Endothelial cell of umbilical vein (primary cell): ENCODE results near the gene TTC4. TPM values are rescaled to one million over a fixed set of nuclear protein-coding genes. Genes with fewer than 3 reads are reported as not detected.

Experiments
- BruUV-seq: library from RNA; stranded (reverse); fragments of 400-500 nt; replicated peaks from 2 replicates; lab custom pipeline; 2021; lab: Mats Ljungman, UMichigan
- CTCF ChIA-PET: fragments of 300-600, 350-600 bp; sonication (Branson Sonifier 250); formaldehyde crosslinking; loops from one replicate; lab custom pipeline; 2021; ENCODE audit warnings: antibody characterized with exemption, inconsistent platforms; lab: Charles Lee
- POLR2A ChIA-PET: fragments of 300-600, 350-600 bp; sonication (Branson Sonifier 250); formaldehyde crosslinking; loops from one replicate; lab custom pipeline; 2021; ENCODE audit warnings: antibody characterized with exemption, inconsistent platforms; lab: Charles Lee
- DNase-seq: peaks from one replicate; pipeline ENCODE4 v3.0.0-alpha.2; 2011; ENCODE audit warnings: low read depth, low spot score
- FAIRE-seq: peaks from 2 replicates; lab custom pipeline; 2011; peaks lifted over from hg19 to GRCh38; lab: Jason Lieb, UNC
- H2AFZ ChIP-seq: 2 replicates; pipeline ENCODE4 v1.6.0; 2012; ENCODE audit warnings: low read depth, low read length, control low read depth, inconsistent platforms
- H3K27ac ChIP-seq: 2 replicates; pipeline ENCODE4 v1.5.1; 2011; ENCODE audit warnings: low read depth, mild to moderate bottlenecking, control low read depth, low read length, moderate library complexity; ENCODE audit not compliant: insufficient read depth
- H3K27me3 ChIP-seq, 2 experiments: 2 replicates each; pipeline versions ENCODE4 v1.6.0 to v1.6.1; 2011; ENCODE audit warnings: low read length in 2 of 2, mixed read lengths in 1 of 2; ENCODE audit not compliant: control insufficient read depth in 2 of 2, insufficient read depth in 2 of 2
- H3K36me3 ChIP-seq, 2 experiments: 2 replicates in 1 of 2; 3 replicates in 1 of 2; pipeline ENCODE4 v1.5.1; 2011; ENCODE audit warnings: low read length in 2 of 2, mild to moderate bottlenecking in 1 of 2, moderate library complexity in 1 of 2; ENCODE audit not compliant: control insufficient read depth in 2 of 2, insufficient read depth in 2 of 2; ENCODE audit errors: extremely low read depth in 1 of 2
- H3K4me1 ChIP-seq: 3 replicates; pipeline ENCODE4 v1.5.1; 2011; ENCODE audit warnings: mild to moderate bottlenecking, low read length; ENCODE audit not compliant: control insufficient read depth, insufficient read depth; ENCODE audit errors: extremely low read depth
- H3K4me2 ChIP-seq: 2 replicates; pipeline ENCODE4 v1.6.1; 2011; ENCODE audit warnings: low read length, control low read depth, mixed read lengths; ENCODE audit not compliant: insufficient read depth
- H3K4me3 ChIP-seq, 3 experiments: fragments of 200-600 bp in 1 of 3; sonication (generic), shearing (Covaris generic) in 1 of 3; replicated peaks in 1 of 3; 2 replicates each; pipeline ENCODE4 v1.5.1; 2011 to 2016; ENCODE audit warnings: control low read depth in 3 of 3, low read length in 3 of 3, mild to moderate bottlenecking in 2 of 3, inconsistent platforms in 1 of 3, low read depth in 1 of 3, moderate library complexity in 1 of 3; ENCODE audit not compliant: insufficient read depth in 1 of 3
- H3K79me2 ChIP-seq: 2 replicates; pipeline ENCODE4 v1.6.0; 2012; ENCODE audit warnings: low read length, inconsistent platforms; ENCODE audit not compliant: control insufficient read depth, insufficient read depth
- H3K9ac ChIP-seq: replicated peaks from 2 replicates; pipeline ENCODE3; 2011; ENCODE audit warnings: low read length, control low read depth; ENCODE audit not compliant: insufficient read depth; ENCODE audit errors: extremely low read depth
- H3K9me1 ChIP-seq: replicated peaks from 3 replicates; pipeline ENCODE4 v1.6.0; 2011; ENCODE audit warnings: mild to moderate bottlenecking, low read length; ENCODE audit not compliant: control insufficient read depth, insufficient read depth; ENCODE audit errors: extremely low read depth
- H3K9me3 ChIP-seq: replicated peaks from 2 replicates; pipeline ENCODE4 v1.5.1; 2012; ENCODE audit warnings: low read length, inconsistent platforms; ENCODE audit not compliant: control insufficient read depth, insufficient read depth
- H4K20me1 ChIP-seq: replicated peaks from 2 replicates; pipeline ENCODE3; 2011; ENCODE audit warnings: mild to moderate bottlenecking, low read length; ENCODE audit not compliant: control insufficient read depth, insufficient read depth; ENCODE audit errors: extremely low read depth
- FOS ChIP-seq: IDR thresholded peaks from 2 replicates; pipeline ENCODE4 v1.6.1; 2011; ENCODE audit warnings: mild to moderate bottlenecking, low read length, moderate library complexity, borderline replicate concordance; ENCODE audit not compliant: insufficient read depth
- GATA2 ChIP-seq: IDR thresholded peaks from 2 replicates; pipeline ENCODE4 v1.7.0; 2011; ENCODE audit warnings: low read depth, mild to moderate bottlenecking, moderate library complexity, mixed read lengths, low read length; ENCODE audit not compliant: insufficient read length, insufficient read depth
- JUN ChIP-seq: IDR thresholded peaks from 2 replicates; pipeline ENCODE4 v1.6.1; 2011; ENCODE audit warnings: borderline replicate concordance, low read depth; ENCODE audit not compliant: insufficient read length, insufficient read depth
- MAX ChIP-seq: IDR thresholded peaks from 2 replicates; pipeline ENCODE4 v1.6.1; 2011; ENCODE audit not compliant: insufficient read depth, insufficient read length
- POLR2A ChIP-seq: IDR thresholded peaks from 2 replicates; pipeline ENCODE4 v1.6.1; 2012; ENCODE audit warnings: low read depth, mild to moderate bottlenecking, control low read depth, low read length
- POLR2AphosphoS5 ChIP-seq: IDR thresholded peaks from 2 replicates; pipeline ENCODE4 v1.6.1; 2012; ENCODE audit warnings: low read depth, mild to moderate bottlenecking, control low read depth, low read length, moderate library complexity; ENCODE audit not compliant: insufficient read depth
- dilution Hi-C: fragments of 300-500 bp; cut with MboI; formaldehyde crosslinking; loops from one replicate; pipeline ENCODE4 v1.15.0; 2019; ENCODE audit warnings: low sequenced_read_pairs; ENCODE audit not compliant: extremely low pct_ligation_motif_present
- intact Hi-C: fragments of 100-400 bp; cut with micrococcal nuclease; formaldehyde crosslinking; loops from one replicate; pipeline ENCODE4 v1.10.0; 2022
- polyA plus RNA-seq, 4 experiments: library from polyadenylated mRNA; depleted of rRNA in 3 of 4; stranded (reverse) in 3 of 4; unstranded in 1 of 4; fragments of >200 nt; gene quantifications; 2 replicates each; pipeline versions ENCODE4 v1.2.1 to v1.2.3, GENCODE V29; 2011 to 2012; ENCODE audit warnings: missing spikeins in 1 of 4
- total RNA-seq: library from RNA; stranded (reverse); gene quantifications from 2 replicates; pipeline ENCODE4 v1.2.3, GENCODE V29; 2021
- TF ChIP-seq, protein P1 (sequence below), 2 donors: IDR thresholded peaks; 1 replicate in 1 of 2; 2 replicates in 1 of 2; pipeline ENCODE4 v1.5.1; 2011; ENCODE audit warnings: low read length in 2 of 2, mild to moderate bottlenecking in 2 of 2, moderate library complexity in 2 of 2, control low read depth in 1 of 2, inconsistent platforms in 1 of 2, low read depth in 1 of 2; ENCODE audit not compliant: insufficient read depth in 1 of 2; ENCODE audit errors: extremely low read depth in 1 of 2

Gene TTC4
- total and polyA plus RNA-seq, 2 donors (not counting 3 experiments of a cell fraction or from before 2014, with no cell fraction given), result 19.2 to 28.8 TPM

GRCh38 chr1:54721719-54722118, 6.1 kb downstream of the TTC4 start:
- no peak overlapping the region for H3K9ac ChIP-seq
- intact Hi-C loops, result no loop called here

More at GRCh38 chr1:54721719-54722118, 6.1 kb downstream of the TTC4 start:
- BruUV-seq, result no TSS peak
- no peaks in the 10 kb centered on the region for H3K27me3 ChIP-seq
- H3K9me1 ChIP-seq, result no peaks in the 10 kb centered on the region
- H3K79me2 ChIP-seq, result peaks cover 20% of the 10 kb centered on the region
- H2AFZ ChIP-seq, result no peak overlapping the region
- no peak for FAIRE-seq
- H3K4me2 ChIP-seq, result no peak overlapping the region
- CTCF ChIA-PET, result interaction anchor here (0.8 to 1.0 kb wide), 2 partner anchors 10 to 223 kb away, joined by 3 to 4 read pairs; no protein-coding TSS in a partner anchor
- no peaks in the 10 kb centered on the region for H3K9me3 ChIP-seq
- DNase-seq, result no peak
- POLR2A ChIA-PET, result no interaction called here
- dilution Hi-C loops, result no loop called here
- peaks cover 6 to 19% of the 10 kb centered on the region in 2 experiments for H3K36me3 ChIP-seq
- no peaks in the 10 kb centered on the region for H4K20me1 ChIP-seq
- peaks cover 2% of the 10 kb centered on the region for H3K4me1 ChIP-seq
- H3K27ac ChIP-seq, result no peak overlapping the region
- H3K4me3 ChIP-seq, result no peak overlapping the region
- TF ChIP-seq, protein P1, sequence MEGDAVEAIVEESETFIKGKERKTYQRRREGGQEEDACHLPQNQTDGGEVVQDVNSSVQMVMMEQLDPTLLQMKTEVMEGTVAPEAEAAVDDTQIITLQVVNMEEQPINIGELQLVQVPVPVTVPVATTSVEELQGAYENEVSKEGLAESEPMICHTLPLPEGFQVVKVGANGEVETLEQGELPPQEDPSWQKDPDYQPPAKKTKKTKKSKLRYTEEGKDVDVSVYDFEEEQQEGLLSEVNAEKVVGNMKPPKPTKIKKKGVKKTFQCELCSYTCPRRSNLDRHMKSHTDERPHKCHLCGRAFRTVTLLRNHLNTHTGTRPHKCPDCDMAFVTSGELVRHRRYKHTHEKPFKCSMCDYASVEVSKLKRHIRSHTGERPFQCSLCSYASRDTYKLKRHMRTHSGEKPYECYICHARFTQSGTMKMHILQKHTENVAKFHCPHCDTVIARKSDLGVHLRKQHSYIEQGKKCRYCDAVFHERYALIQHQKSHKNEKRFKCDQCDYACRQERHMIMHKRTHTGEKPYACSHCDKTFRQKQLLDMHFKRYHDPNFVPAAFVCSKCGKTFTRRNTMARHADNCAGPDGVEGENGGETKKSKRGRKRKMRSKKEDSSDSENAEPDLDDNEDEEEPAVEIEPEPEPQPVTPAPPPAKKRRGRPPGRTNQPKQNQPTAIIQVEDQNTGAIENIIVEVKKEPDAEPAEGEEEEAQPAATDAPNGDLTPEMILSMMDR (IDR thresholded peaks at IDR 0.05; ENCODE audit: extremely low read depth in 1 of 2, insufficient read depth in 1 of 2, low read depth in 1 of 2, low read length in 2 of 2), result no peak
- TF ChIP-seq JUN, result no peak
- no peak for TF ChIP-seq GATA2
- no peak for TF ChIP-seq POLR2A
- no peak for TF ChIP-seq FOS
- TF ChIP-seq MAX, result no peak
- TF ChIP-seq POLR2AphosphoS5, result no peak
